Smooth muscle cell (in vitro differentiated cells): ENCODE data around the gene DNAH8. TPM values are rescaled to one million over a fixed set of nuclear protein-coding genes. Genes with fewer than 3 reads are reported as not detected.

ENCODE experiments used
- DNase-seq: peaks from one replicate; lab custom pipeline; 2025; ENCODE audit not compliant: unreplicated experiment; lab: John Stamatoyannopoulos, UW
- H2AFZ ChIP-seq: fragments of 200-600 bp; sonication (generic); 2 replicates; pipeline ENCODE4 v1.6.0; 2016; ENCODE audit warnings: antibody characterized with exemption, low read depth, mild to moderate bottlenecking
- H3F3A ChIP-seq: fragments of 200-600 bp; sonication (generic); 2 replicates; pipeline ENCODE4 v1.6.0; 2017; ENCODE audit warnings: antibody characterized with exemption, low read depth
- H3K27ac ChIP-seq: fragments of 200-600 bp; sonication (generic); 2 replicates; pipeline ENCODE4 v1.5.1; 2016; ENCODE audit warnings: low read depth, mild to moderate bottlenecking
- H3K27me3 ChIP-seq: fragments of 200-600 bp; sonication (generic); 2 replicates; pipeline ENCODE4 v1.6.1; 2016; ENCODE audit warnings: low read depth, mild to moderate bottlenecking
- H3K36me3 ChIP-seq: fragments of 200-600 bp; sonication (generic); 2 replicates; pipeline ENCODE4 v1.5.1; 2016; ENCODE audit warnings: low read depth
- H3K4me1 ChIP-seq: fragments of 200-600 bp; sonication (generic); 2 replicates; pipeline ENCODE4 v1.5.1; 2016; ENCODE audit warnings: low read depth
- H3K4me2 ChIP-seq: fragments of 200-600 bp; sonication (generic); 2 replicates; pipeline ENCODE4 v1.6.0; 2016; ENCODE audit warnings: mild to moderate bottlenecking
- H3K4me3 ChIP-seq: fragments of 200-600 bp; sonication (generic); 2 replicates; pipeline ENCODE4 v1.5.1; 2016; ENCODE audit warnings: mild to moderate bottlenecking
- H3K79me2 ChIP-seq: fragments of 200-600 bp; sonication (generic); 2 replicates; pipeline ENCODE4 v1.6.0; 2016; ENCODE audit warnings: low read depth, mild to moderate bottlenecking
- H3K9ac ChIP-seq: fragments of 200-600 bp; sonication (generic); 2 replicates; pipeline ENCODE4 v1.6.0; 2016; ENCODE audit warnings: low read depth
- H3K9me3 ChIP-seq: fragments of 200-600 bp; sonication (generic); replicated peaks from 2 replicates; pipeline ENCODE4 v1.5.1; 2016; ENCODE audit warnings: low read depth
- H4K20me1 ChIP-seq: fragments of 200-600 bp; sonication (generic); 2 replicates; pipeline ENCODE4 v1.6.0; 2016; ENCODE audit warnings: low read depth
- WGBS: methylation state at CpG from one replicate; pipeline ENCODE4 v1.1.7; 2016; ENCODE audit warnings: low lambda C conversion rate; 5-methylcytosine and 5-hydroxymethylcytosine counted together
- polyA plus RNA-seq: library from polyadenylated mRNA; unstranded; fragments of >200 nt; fragmentation: Nextera tagmentation; extraction: Ambion mirVana; gene quantifications from 2 replicates; pipeline ENCODE4 v1.2.1, GENCODE V29; 2016
- total RNA-seq: library from RNA; depleted of rRNA; stranded (reverse); fragments of >200 nt; gene quantifications from 2 replicates; pipeline ENCODE4 v1.2.3, GENCODE V29; 2014
- TF ChIP-seq, protein P1 (sequence below): fragments of 200-600 bp; sonication (generic); IDR thresholded peaks from 2 replicates; pipeline ENCODE4 v1.5.1; 2017; ENCODE audit warnings: borderline replicate concordance, mild to moderate bottlenecking, antibody characterized with exemption; ENCODE audit not compliant: insufficient read depth, poor library complexity, severe bottlenecking

Gene DNAH8
- total and polyA plus RNA-seq, 2 experiments from 2014 or later: not detected

GRCh38 chr6:38802497-38802896, 87.4 kb downstream of the DNAH8 start:
- H4K20me1 ChIP-seq: no peaks in the 10 kb centered on the region
- peaks cover 1% of the 10 kb centered on the region for H3K4me1 ChIP-seq
- no peak for DNase-seq
- no peaks in the 10 kb centered on the region for H3K79me2 ChIP-seq
- H3K9ac ChIP-seq: no peak overlapping the region
- no peaks in the 10 kb centered on the region for H3K27me3 ChIP-seq
- H3F3A ChIP-seq: no peaks in the 10 kb centered on the region
- no peak overlapping the region for H3K4me2 ChIP-seq
- H3K36me3 ChIP-seq: no peaks in the 10 kb centered on the region
- H3K9me3 ChIP-seq: no peaks in the 10 kb centered on the region
- no peak overlapping the region for H3K27ac ChIP-seq
- TF ChIP-seq, protein P1, sequence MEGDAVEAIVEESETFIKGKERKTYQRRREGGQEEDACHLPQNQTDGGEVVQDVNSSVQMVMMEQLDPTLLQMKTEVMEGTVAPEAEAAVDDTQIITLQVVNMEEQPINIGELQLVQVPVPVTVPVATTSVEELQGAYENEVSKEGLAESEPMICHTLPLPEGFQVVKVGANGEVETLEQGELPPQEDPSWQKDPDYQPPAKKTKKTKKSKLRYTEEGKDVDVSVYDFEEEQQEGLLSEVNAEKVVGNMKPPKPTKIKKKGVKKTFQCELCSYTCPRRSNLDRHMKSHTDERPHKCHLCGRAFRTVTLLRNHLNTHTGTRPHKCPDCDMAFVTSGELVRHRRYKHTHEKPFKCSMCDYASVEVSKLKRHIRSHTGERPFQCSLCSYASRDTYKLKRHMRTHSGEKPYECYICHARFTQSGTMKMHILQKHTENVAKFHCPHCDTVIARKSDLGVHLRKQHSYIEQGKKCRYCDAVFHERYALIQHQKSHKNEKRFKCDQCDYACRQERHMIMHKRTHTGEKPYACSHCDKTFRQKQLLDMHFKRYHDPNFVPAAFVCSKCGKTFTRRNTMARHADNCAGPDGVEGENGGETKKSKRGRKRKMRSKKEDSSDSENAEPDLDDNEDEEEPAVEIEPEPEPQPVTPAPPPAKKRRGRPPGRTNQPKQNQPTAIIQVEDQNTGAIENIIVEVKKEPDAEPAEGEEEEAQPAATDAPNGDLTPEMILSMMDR: no peak
- no peak overlapping the region for H3K4me3 ChIP-seq
- no peak overlapping the region for H2AFZ ChIP-seq

DNA sequence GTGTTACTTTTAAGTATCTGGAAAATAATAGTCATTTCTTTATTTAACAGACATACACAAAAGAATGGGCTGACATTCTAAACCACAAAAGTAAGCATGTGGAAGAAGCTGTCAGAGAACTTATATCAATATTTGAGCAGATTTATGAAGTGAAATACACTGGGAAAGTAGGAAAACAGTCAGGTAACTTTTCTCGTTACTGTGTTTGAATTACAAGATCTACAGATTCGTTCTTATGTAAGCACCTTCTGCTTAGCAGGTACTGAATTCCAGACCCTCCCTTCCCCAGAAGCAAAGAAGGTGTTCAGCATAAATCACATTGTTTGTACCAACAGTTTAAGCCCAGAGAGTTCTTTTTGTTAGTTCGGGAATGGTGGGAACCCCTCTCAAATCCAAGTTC, 88.0 kb downstream of the DNAH8 start:
- no peak overlapping the region for H3K4me2 ChIP-seq
- no peak overlapping the region for H3K4me3 ChIP-seq
- TF ChIP-seq, protein P1: no peak
- no peak overlapping the region for H3K9ac ChIP-seq
- no peaks in the 10 kb centered on the region for H3F3A ChIP-seq
- H3K36me3 ChIP-seq: no peaks in the 10 kb centered on the region
- no peak overlapping the region for H3K27ac ChIP-seq
- no peaks in the 10 kb centered on the region for H3K79me2 ChIP-seq
- WGBS: 74% methylated on average over 3 of the region's 3 CpGs
- no peak for DNase-seq
- H3K27me3 ChIP-seq: no peaks in the 10 kb centered on the region
- no peak overlapping the region for H2AFZ ChIP-seq
- H3K4me1 ChIP-seq: no peaks in the 10 kb centered on the region
- no peaks in the 10 kb centered on the region for H3K9me3 ChIP-seq
- H4K20me1 ChIP-seq: no peaks in the 10 kb centered on the region

GRCh38 chr6:38804358-38804757, 89.2 kb downstream of the DNAH8 start:
- H3K27me3 ChIP-seq: no peaks in the 10 kb centered on the region
- no peak overlapping the region for H3K4me3 ChIP-seq
- TF ChIP-seq, protein P1: no peak
- no peak overlapping the region for H2AFZ ChIP-seq
- no peaks in the 10 kb centered on the region for H3K79me2 ChIP-seq
- DNase-seq: no peak
- H3K4me1 ChIP-seq: no peaks in the 10 kb centered on the region
- H3K27ac ChIP-seq: no peak overlapping the region
- no peaks in the 10 kb centered on the region for H4K20me1 ChIP-seq
- no peaks in the 10 kb centered on the region for H3K36me3 ChIP-seq
- no peaks in the 10 kb centered on the region for H3F3A ChIP-seq
- H3K4me2 ChIP-seq: no peak overlapping the region
- no peaks in the 10 kb centered on the region for H3K9me3 ChIP-seq
- H3K9ac ChIP-seq: no peak overlapping the region
- 64% methylated on average over 4 of the region's 4 CpGs for WGBS

DNA sequence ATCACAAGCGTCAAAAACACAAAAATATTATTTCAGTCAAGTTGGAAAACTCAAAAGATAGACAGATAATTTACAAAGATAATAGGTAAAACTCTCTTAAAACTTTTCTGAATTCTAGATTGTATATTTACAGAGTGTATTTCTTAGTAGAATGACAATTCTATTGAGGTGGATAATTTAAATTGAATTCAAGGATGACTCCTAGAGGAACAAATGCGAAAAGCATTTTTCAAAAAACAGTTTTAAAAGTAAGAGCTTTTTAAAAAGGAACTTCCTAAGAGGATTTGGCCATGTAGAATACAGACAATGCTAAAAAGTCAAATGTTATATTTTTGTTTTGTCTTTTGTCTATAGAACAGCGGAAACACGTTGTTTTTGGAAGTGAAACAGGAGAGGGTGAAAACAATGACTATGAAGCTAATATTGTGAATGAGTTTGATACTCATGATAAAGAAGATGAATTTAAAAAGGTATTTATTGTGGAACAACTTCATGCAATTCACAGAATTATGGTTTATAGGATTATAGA, 90.1 kb downstream of the DNAH8 start:
- Histone ChIP-seq H3K9ac (no peak overlapping the region), H3K4me2 (no peak overlapping the region), H3K4me1 (no peaks in the 10 kb centered on the region), H3K36me3 (no peaks in the 10 kb centered on the region), H2AFZ (no peak overlapping the region), H3K79me2 (no peaks in the 10 kb centered on the region), H3K27ac (no peak overlapping the region), H3K9me3 (no peaks in the 10 kb centered on the region), H3K4me3 (no peak overlapping the region), H3K27me3 (no peaks in the 10 kb centered on the region), H3F3A (no peaks in the 10 kb centered on the region), H4K20me1 (no peaks in the 10 kb centered on the region)
- DNase-seq: no peak
- TF ChIP-seq, protein P1: no peak
- WGBS: 94% methylated on average over 4 of the region's 4 CpGs
